NCI-H748 treated with DMSO at 0.1 percent for 48 hours (cell line): ENCODE results near the gene MTSS2.
"Not testable (repeated sequence)": the region's sequence is repeated elsewhere in the genome, so short reads cannot be mapped to it uniquely, and the experiment has no call there.

ENCODE experiments used
- DNase-seq: peaks from one replicate; lab custom pipeline; 2025; lab: John Stamatoyannopoulos, UW

Gene MTSS2

GRCh38 chr16:70651524-70651923 is 34.3 kb downstream of the MTSS2 start:
- no peak for DNase-seq

GRCh38 chr16:70650216-70650615 is 35.6 kb downstream of the MTSS2 start:
- no peak for DNase-seq

GRCh38 chr16:70649300-70649699 is 36.6 kb downstream of the MTSS2 start:
- DNase-seq, result no peak

DNA sequence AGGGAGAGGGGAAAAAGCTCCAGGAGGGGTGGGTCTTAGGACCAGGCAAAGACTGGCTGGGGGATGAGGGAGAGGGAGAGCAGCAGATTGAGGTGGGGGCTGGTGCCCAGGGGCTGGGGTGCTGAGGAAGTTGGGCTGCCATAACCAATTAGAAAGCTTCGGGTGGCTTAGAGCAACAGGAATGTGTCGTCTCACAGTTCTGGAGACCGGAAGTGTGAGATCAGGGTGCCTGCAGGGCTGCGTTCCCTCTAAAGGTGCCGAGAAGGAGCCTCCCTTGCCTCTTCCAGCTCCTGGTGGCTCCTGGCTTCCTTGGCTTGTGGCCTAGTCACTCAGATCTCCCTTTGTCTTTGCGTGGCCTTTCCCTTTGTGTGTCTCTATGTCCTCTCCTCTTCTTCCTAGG is 37.2 kb downstream of the MTSS2 start:
- DNase-seq, result no peak

DNA sequence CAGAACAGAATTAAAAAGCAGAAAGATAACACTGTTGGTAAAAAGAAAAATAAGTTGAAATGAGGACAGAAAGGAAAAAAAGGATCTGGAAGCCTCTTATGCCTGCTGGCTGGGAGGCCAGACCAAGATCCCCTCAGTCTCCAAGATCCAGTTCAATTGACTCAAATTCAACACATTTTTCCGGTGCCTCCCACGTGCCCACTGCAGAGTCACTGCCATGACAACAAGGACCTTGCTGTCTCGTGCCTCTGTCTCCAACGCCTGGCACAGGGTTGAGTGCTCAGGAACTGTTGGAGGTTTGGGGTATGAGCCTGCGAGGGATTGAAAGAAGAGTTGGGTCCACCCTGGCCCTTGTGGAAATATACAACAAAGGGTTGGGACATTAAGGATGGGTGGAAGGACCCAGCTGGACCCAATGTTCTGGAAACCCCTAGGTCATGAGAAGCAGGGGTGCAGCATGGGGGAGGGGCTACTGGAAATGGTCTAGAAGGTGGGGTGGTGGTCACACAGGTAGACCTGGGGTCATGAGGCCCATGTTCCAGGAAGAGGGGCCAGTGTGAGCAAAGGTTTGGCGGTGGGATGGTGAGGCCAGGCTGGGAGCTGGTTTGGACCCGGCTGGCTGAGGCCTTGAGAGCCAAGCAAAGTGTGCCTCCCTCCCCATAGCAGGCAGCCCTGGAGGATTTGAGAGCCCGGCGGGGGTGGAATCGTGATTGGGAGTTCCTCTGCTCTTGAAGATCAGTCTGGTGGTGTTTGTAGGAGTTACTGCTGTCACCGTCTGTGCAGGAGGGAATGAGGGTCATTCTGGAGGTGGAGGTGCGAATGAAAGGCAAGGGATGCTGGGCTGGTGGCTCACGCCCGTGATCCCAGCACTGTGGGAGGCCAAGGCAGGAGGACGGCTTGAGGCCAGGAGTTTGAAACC is 38.2 kb downstream of the MTSS2 start:
- no peak for DNase-seq

GRCh38 chr16:70646260-70647241 is 39.3 kb downstream of the MTSS2 start, which contains the start of gene IL34:
IL34 (plus strand) TSS chr16:70646559; CDS start chr16:70646948, 389 bp downstream.
- no peak for DNase-seq

GRCh38 chr16:70644763-70645597 is 40.9 kb downstream of the MTSS2 start:
- DNase-seq, result no peak

- not testable (repeated sequence) for DNase-seq
Measured at GRCh38 chr16:70643264-70643663, 42.6 kb downstream of the MTSS2 start.

DNA sequence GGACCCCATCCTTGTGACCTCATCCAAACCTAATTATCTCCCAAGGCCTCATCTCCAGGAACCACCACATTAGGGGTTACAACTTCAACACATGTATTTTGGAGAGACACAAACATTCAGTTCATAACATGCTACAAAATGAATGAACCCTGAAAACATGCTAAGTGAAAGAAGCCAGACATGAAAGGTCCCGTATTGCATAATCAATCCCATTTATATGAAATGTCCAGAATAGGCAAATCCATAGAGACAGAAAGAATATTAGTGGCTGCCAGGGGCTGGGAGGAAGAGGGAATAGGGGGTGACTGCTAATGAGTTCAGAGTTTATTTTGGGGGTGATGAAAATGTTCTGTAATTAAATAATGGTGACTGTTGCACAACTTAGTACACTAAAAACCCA is 43.2 kb downstream of the MTSS2 start:
- DNase-seq, result no peak

DNA sequence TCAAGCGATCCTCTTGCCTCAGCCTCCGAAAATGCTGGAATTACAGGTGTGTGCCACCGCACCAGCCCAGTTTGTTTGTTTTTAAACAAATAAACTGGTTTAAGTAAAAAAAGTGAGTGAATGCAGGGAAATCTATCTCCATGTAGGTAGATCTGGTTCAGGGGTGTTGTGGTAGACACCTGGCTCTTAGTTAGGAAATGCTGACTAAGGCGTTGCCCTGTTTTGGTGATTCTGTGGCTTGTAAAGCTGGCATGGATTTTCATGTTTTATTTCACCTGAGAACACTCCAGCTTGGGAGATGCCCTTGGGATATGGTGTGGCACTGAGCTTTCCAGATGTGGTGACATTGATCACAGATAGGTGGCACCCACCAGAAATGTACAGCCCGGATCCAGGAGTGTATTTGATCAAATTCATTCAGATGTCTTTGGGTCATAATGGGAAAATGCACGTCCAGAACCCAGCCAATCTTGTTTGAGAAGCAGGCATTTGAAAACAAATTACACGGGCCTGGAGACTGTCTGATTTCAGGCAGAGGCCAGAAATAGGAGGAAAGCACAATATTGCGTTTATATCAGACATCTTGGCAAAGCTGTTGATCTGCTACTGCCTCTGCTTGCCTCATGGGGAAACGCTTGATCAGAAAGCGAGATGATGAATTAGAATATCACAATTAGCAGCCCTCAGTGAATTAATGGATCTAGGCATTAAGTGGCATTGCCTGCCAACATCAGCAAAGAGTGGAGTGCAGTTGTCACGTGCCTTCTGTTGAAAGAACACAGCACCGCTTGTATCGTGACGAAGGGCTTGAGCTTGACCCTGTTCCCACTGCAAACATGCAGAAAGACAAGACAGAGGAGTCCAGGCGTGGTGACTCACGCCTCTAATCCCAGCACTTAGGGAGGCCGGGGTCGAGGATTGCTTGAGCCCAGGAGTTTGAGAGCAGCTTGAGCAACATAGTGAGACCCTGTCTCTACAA is 46.8 kb downstream of the MTSS2 start:
- no peak for DNase-seq
